Transverse colon (tissue), 3 donors: ENCODE data around the gene ZIC2.

Source experiments
- POLR2A ChIP-seq: fragments of 450-650 bp; IDR thresholded peaks from one replicate; pipeline ENCODE4 v1.6.1; 2016; ENCODE audit warnings: antibody characterized with exemption, mild to moderate bottlenecking, moderate library complexity
- TF ChIP-seq, protein P1 (sequence below), 5 experiments: fragments of 200-600 bp in 3 of 5; fragments of 450-650 bp in 2 of 5; sonication (generic) in 3 of 5; IDR thresholded peaks; 1 replicate in 2 of 5; 2 replicates in 3 of 5; pipeline ENCODE4 v1.5.1; 2016 to 2017; ENCODE audit warnings: antibody characterized with exemption in 5 of 5, inconsistent platforms in 3 of 5, mild to moderate bottlenecking in 2 of 5, moderate library complexity in 1 of 5

DNA sequence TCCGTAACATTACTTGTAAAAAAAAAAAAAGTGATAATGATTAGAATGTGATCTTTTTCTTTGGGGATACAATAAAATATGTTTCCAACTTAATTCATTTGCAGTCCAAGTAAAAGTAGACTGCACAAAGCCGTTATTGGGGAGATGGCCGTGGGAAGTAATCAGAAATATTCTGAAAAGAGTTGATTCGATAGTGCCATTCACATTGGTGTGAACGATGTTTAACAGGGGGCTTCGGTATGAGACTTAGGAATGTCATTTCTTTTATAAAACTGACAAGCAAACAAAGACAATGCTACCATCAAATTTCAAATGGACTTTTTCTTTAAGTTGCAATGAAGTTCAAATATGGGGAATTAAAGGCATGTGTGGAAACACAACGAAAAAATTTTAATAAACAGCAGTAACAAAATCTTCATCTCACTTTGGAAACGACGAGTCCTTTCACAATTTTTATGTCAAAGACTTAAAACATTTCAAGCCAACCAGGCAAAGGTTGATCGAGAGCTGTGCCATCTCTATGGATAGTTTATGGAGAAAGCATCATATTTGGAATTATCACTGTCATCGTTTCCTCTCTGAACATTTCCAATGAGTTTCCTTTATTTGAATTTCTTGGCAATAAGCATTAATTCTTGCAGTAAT, 8.3 kb upstream of the ZIC2 start:
- TF ChIP-seq, protein P1, sequence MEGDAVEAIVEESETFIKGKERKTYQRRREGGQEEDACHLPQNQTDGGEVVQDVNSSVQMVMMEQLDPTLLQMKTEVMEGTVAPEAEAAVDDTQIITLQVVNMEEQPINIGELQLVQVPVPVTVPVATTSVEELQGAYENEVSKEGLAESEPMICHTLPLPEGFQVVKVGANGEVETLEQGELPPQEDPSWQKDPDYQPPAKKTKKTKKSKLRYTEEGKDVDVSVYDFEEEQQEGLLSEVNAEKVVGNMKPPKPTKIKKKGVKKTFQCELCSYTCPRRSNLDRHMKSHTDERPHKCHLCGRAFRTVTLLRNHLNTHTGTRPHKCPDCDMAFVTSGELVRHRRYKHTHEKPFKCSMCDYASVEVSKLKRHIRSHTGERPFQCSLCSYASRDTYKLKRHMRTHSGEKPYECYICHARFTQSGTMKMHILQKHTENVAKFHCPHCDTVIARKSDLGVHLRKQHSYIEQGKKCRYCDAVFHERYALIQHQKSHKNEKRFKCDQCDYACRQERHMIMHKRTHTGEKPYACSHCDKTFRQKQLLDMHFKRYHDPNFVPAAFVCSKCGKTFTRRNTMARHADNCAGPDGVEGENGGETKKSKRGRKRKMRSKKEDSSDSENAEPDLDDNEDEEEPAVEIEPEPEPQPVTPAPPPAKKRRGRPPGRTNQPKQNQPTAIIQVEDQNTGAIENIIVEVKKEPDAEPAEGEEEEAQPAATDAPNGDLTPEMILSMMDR (IDR thresholded peaks at IDR 0.05): no peak
- TF ChIP-seq POLR2A: no peak
